ENCODE results near the gene NBEA.

The NBEA gene

DNA sequence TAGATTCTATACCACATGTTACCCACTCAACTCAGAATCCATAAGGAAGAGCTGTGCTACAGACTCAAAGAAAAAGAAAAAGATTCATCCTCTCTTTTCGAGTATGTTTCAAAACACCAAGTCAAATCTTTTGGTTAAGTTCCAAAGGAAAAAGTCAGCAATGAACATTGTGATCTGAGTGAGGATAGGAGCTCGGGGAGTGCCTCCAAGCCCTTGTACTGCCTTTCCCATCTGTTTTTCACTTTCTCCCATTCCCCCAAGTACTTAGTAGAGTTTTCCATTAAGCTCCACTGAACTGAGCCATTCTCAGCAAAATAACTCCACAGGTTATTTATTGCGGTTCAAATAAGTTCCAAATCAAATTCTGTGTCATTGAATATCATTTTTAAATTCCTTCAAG lies 582.1 kb downstream of the NBEA start:
- TF ChIP-seq POLR2A (IDR thresholded peaks at IDR 0.05; ENCODE audit: low read depth, low read length), result no peak
- no peak for DNase-seq (ENCODE audit: insufficient read length, low spot score)
- FAIRE-seq, result no peak

- FAIRE-seq, result no peak
These were observed 584.5 kb downstream of the NBEA start for GRCh38 chr13:35526577-35526976.

DNA sequence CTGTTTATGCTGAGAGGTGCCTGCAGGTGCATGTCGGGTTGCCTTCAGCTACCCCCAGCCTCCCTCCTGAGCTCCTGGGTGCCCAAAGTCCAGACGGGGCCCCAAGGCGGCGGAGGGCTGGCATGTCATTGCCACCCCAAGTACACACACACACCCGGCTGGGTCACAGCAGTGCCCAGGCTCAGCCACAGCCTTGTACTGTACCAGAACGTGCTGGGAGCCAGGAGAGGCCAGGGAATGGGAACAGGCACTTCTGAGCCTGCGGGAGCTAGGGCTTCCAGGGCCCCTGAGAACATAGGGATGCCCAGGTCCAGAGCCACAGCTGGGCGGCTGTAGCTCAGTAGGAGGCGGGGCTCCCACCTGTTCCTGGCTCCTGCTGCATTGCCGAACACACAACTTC lies 585.4 kb downstream of the NBEA start:
- FAIRE-seq (no peak), DNase-seq (ENCODE audit: insufficient read length, low spot score) (no peak)
- no peak for TF ChIP-seq POLR2A (IDR thresholded peaks at IDR 0.05; ENCODE audit: low read depth, low read length)

More at GRCh38 chr13:35526577-35526976, 584.5 kb downstream of the NBEA start:
- no peak for DNase-seq (ENCODE audit: insufficient read length, low spot score)
- TF ChIP-seq POLR2A (IDR thresholded peaks at IDR 0.05; ENCODE audit: low read depth, low read length), result no peak

DNA sequence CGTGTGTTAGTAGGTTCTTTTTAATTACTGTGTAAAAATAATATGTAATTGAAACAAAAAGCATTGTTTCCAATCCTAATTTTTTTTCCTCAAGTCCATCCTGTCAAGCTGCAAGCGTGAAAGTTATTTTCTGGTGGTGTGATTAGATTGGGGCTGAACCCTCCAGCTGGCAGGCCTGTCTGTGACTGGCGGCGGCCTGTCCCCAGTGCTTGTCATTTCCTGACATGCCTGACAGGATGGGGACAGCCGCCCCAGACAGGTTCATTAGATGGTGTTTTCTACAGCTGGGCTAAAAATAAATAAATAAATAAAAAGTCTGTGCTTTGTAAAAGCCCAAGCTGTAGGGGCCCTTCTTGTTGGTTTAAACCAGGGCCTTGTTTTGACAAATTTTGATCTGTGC lies 588.1 kb downstream of the NBEA start:
- DNase-seq (ENCODE audit: insufficient read length, low spot score) (no peak), FAIRE-seq (no peak)
- TF ChIP-seq POLR2A (IDR thresholded peaks at IDR 0.05; ENCODE audit: low read depth, low read length), result no peak

- no peak for FAIRE-seq
- no peak for DNase-seq (ENCODE audit: insufficient read length, low spot score)
- no peak for TF ChIP-seq POLR2A (IDR thresholded peaks at IDR 0.05; ENCODE audit: low read depth, low read length)
These were observed 588.5 kb downstream of the NBEA start for GRCh38 chr13:35530581-35530980.

DNA sequence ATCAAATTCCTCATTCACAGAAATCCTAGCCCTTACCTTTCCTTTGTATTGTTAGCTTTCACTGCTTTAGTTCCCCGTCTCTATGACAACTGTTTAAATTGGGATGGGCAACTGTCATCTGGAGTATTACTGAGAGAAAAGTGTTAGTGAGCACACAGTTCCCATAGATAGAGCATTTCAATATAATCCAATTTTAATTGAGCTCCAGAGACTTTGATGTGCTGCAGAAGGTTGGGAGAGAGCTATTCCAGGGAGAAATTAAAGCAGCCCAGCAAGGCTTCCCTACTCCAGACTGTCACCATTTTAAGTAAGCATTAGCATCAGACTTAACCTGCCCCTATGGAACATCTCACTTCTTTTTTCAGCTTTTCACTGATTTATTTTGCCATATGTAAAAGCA lies 589.5 kb downstream of the NBEA start:
- FAIRE-seq (no peak), DNase-seq (ENCODE audit: insufficient read length, low spot score) (no peak)
- TF ChIP-seq POLR2A (IDR thresholded peaks at IDR 0.05; ENCODE audit: low read depth, low read length), result no peak

DNA sequence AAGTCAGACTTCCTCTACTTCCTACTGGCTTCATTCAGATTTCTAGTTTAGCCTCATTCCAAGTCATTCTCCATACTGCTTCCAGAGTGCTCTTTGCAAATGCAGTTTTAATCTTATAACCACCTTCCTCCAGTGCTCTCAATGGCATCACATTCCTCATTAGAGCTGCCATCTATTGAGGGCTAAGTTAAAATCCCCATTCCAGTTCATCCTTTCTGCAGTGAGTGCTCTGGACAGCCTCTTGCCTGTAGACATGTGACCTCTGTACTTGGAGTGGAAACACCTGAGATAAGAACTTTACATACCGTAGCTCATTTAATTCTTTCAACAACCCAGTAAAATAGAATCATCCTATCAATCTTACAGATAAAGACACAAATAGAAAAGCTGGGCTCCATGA lies 592.3 kb downstream of the NBEA start:
- no peak for TF ChIP-seq POLR2A (IDR thresholded peaks at IDR 0.05; ENCODE audit: low read depth, low read length)
- DNase-seq (ENCODE audit: insufficient read length, low spot score) (no peak), FAIRE-seq (no peak)

GRCh38 chr13:35548790-35549189 lies 606.7 kb downstream of the NBEA start:
- no peak for DNase-seq (ENCODE audit: insufficient read length, low spot score)
- TF ChIP-seq POLR2A (IDR thresholded peaks at IDR 0.05; ENCODE audit: low read depth, low read length), result no peak
- no peak for FAIRE-seq

GRCh38 chr13:35549481-35549880 lies 607.4 kb downstream of the NBEA start:
- no peak for FAIRE-seq
- no peak for TF ChIP-seq POLR2A (IDR thresholded peaks at IDR 0.05; ENCODE audit: low read depth, low read length)
- peak; percentile 1 for DNase-seq (ENCODE audit: insufficient read length, low spot score)

- DNase-seq (ENCODE audit: insufficient read length, low spot score) (no peak), FAIRE-seq (no peak)
- TF ChIP-seq POLR2A (IDR thresholded peaks at IDR 0.05; ENCODE audit: low read depth, low read length), result no peak
These were observed 610.2 kb downstream of the NBEA start for GRCh38 chr13:35552172-35552844.

DNA sequence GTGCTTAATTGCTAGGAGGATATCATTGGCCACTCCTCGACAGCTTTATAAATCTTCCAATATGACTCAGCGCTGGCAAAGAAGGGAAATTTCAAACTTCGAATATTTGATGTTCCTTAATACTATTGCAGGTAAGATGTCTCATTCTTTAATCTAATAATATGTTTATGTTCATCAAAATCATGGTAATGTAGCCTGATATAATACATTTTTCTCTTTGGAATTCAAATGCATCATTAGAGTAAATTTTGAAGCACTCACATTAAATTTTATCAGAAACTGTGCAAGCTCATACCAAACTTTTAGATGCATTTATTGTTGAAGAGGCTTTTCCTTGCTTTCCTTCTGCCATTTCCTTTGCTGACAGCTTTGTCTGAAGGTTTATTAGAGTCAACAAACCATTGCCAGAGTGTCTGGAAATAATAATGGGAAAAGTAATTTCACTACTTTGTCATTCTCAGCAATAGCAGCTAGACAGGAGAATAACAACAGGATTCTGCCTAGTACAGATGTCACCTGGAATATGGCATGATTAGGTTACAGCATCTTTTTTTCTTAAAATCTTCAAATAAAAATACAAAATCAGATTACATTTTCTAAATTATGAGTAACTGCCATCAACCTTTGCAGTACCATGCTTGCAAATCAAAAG lies 613.0 kb downstream of the NBEA start:
- no peak for TF ChIP-seq POLR2A (IDR thresholded peaks at IDR 0.05; ENCODE audit: low read depth, low read length)
- no peak for DNase-seq (ENCODE audit: insufficient read length, low spot score)
- FAIRE-seq, result no peak

DNA sequence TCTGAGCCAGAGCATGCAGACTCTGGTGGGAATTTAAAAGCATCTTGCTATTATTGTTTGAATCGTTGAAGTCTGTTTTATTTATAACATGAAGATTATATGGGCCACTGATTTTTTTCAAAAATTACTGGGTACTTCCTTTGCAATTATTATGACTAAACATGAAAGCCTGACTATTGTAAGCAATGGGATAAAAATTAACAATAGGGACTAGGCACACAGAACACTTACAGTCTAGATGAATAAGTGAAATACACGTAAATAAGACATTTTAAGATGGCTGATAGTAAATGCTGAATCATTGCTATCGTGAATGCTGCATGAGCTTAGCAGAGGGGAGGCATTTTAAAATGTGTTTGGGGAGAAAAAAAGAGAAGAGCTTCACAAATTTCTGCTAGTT lies 615.4 kb downstream of the NBEA start:
- FAIRE-seq (no peak), DNase-seq (ENCODE audit: insufficient read length, low spot score) (no peak)
- no peak for TF ChIP-seq POLR2A (IDR thresholded peaks at IDR 0.05; ENCODE audit: low read depth, low read length)

DNA sequence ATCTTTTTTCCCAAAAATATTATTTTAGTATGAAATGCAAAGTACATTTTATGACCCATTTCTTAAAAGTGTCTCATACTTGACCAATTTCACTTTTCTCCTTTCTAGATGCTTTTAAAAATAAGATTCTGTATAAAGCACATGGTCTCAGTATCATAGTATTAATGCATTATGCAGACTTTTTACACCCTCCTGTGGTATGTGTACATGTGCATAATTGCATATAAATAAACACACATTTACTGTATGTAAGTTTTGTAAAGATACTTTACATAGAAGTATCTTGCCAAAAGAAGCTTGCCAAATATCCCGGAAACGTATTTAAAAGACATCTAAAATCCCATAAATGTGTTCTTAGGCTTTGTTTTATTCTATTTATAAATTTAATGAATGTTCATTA lies 619.5 kb downstream of the NBEA start:
- FAIRE-seq (no peak), DNase-seq (ENCODE audit: insufficient read length, low spot score) (no peak)
- no peak for TF ChIP-seq POLR2A (IDR thresholded peaks at IDR 0.05; ENCODE audit: low read depth, low read length)

- FAIRE-seq (no peak), DNase-seq (ENCODE audit: insufficient read length, low spot score) (no peak)
- no peak for TF ChIP-seq POLR2A (IDR thresholded peaks at IDR 0.05; ENCODE audit: low read depth, low read length)
These were observed 623.2 kb downstream of the NBEA start for GRCh38 chr13:35565273-35565672.

DNA sequence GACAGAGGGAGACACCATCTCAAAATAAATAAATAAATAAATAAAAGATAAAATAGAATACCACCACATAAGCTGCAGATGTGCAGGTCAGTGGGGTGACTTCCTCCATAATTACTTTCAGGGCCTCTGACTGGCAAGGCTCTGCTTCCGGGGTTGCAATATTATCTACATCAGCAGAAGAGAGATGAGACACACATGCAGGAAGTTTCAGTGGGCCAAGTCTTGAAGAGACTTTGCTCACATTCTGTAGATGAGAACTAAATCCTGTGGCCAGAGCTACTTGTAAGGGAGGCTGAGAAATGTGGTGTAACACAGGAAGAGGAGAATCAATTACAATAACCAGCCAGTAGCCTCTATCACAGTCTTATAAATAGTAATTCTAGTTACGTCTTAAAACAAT lies 624.3 kb downstream of the NBEA start:
- FAIRE-seq, result no peak

More for the DNA sequence above, 624.3 kb downstream of the NBEA start:
- no peak for DNase-seq (ENCODE audit: insufficient read length, low spot score)
- no peak for TF ChIP-seq POLR2A (IDR thresholded peaks at IDR 0.05; ENCODE audit: low read depth, low read length)

All from H54 (cell line).